ENCODE measurements around the gene YEATS2. TPM values are rescaled to one million over a fixed set of nuclear protein-coding genes. Genes with fewer than 3 reads are reported as not detected.

The YEATS2 gene
- total and polyA plus RNA-seq, 2 donors (not counting 3 experiments of a cell fraction or from before 2014, with no cell fraction given), result 30.2 to 59.9 TPM

DNA sequence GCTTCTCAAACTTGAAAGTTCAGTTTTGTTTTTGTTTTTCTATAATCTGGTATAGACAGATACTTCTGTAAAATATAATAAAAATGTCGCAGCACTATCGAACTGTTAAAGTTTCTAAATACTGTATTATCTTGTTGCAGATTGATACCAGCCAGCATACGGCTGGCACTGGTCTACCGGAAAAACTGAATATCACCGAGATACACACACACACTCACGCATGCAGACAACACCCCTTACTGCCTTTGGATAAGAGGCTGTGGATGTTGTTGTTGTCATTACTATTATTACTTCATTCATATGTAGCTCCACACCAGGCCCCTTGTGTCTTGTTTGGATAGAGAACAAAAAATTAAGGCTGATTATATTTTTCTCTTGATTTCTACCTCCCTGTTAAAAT, 95.4 kb downstream of the YEATS2 start:
- H3K9me3 ChIP-seq (replicated peaks; ENCODE audit: control insufficient read depth, insufficient read depth, low read length), result no peaks in the 10 kb centered on the region
- no peak for FAIRE-seq
- no peak for DNase-seq (ENCODE audit: low read depth, low spot score)
- no peaks in the 10 kb centered on the region for H3K4me1 ChIP-seq (ENCODE audit: control insufficient read depth, extremely low read depth, insufficient read depth, low read length)
- H3K9me1 ChIP-seq (replicated peaks; ENCODE audit: control insufficient read depth, extremely low read depth, insufficient read depth, low read length), result no peaks in the 10 kb centered on the region
- H3K79me2 ChIP-seq (ENCODE audit: control insufficient read depth, insufficient read depth, low read length), result peaks cover 2% of the 10 kb centered on the region
- no peak for TF ChIP-seq JUN (IDR thresholded peaks at IDR 0.05; ENCODE audit: borderline replicate concordance, insufficient read depth, insufficient read length, low read depth)
- no peak for TF ChIP-seq POLR2A (IDR thresholded peaks at IDR 0.05; ENCODE audit: low read depth, low read length)
- TF ChIP-seq, protein P1, sequence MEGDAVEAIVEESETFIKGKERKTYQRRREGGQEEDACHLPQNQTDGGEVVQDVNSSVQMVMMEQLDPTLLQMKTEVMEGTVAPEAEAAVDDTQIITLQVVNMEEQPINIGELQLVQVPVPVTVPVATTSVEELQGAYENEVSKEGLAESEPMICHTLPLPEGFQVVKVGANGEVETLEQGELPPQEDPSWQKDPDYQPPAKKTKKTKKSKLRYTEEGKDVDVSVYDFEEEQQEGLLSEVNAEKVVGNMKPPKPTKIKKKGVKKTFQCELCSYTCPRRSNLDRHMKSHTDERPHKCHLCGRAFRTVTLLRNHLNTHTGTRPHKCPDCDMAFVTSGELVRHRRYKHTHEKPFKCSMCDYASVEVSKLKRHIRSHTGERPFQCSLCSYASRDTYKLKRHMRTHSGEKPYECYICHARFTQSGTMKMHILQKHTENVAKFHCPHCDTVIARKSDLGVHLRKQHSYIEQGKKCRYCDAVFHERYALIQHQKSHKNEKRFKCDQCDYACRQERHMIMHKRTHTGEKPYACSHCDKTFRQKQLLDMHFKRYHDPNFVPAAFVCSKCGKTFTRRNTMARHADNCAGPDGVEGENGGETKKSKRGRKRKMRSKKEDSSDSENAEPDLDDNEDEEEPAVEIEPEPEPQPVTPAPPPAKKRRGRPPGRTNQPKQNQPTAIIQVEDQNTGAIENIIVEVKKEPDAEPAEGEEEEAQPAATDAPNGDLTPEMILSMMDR (IDR thresholded peaks at IDR 0.05; ENCODE audit: extremely low read depth in 1 of 2, insufficient read depth in 1 of 2, low read depth in 1 of 2, low read length in 2 of 2), result no peak
- TF ChIP-seq EZH2 (IDR thresholded peaks at IDR 0.05; ENCODE audit: borderline replicate concordance, low read depth, low read length, severe bottlenecking), result no peak
- no peak for TF ChIP-seq FOS (IDR thresholded peaks at IDR 0.05; ENCODE audit: borderline replicate concordance, insufficient read depth, low read length)
- TF ChIP-seq POLR2AphosphoS5 (IDR thresholded peaks at IDR 0.05; ENCODE audit: insufficient read depth, low read depth, low read length), result no peak
- no peak overlapping the region for H3K4me2 ChIP-seq (ENCODE audit: insufficient read depth, low read length)
- H3K9ac ChIP-seq (replicated peaks; ENCODE audit: extremely low read depth, insufficient read depth, low read length), result no peak overlapping the region
- intact Hi-C loops (cut with micrococcal nuclease), result no loop called here
- dilution Hi-C loops (cut with MboI; ENCODE audit: extremely low pct_ligation_motif_present, low sequenced_read_pairs), result no loop called here
- POLR2A ChIA-PET, result no interaction called here
- H3K27ac ChIP-seq (ENCODE audit: insufficient read depth, low read depth, low read length), result no peak overlapping the region
- H3K4me3 ChIP-seq (replicated peaks in 1 of 3; ENCODE audit: insufficient read depth in 1 of 3, low read depth in 1 of 3, low read length in 3 of 3), result no peak overlapping the region
- CTCF ChIA-PET, result no interaction called here
- no peaks in the 10 kb centered on the region for H3K27me3 ChIP-seq (ENCODE audit: control insufficient read depth in 2 of 2, insufficient read depth in 2 of 2, low read length in 2 of 2)
- no peak overlapping the region for H2AFZ ChIP-seq (ENCODE audit: low read depth, low read length)
- no peaks in the 10 kb centered on the region for H4K20me1 ChIP-seq (replicated peaks; ENCODE audit: control insufficient read depth, extremely low read depth, insufficient read depth, low read length)
- peaks cover 7 to 12% of the 10 kb centered on the region in 2 experiments for H3K36me3 ChIP-seq (ENCODE audit: control insufficient read depth in 2 of 2, extremely low read depth in 1 of 2, insufficient read depth in 2 of 2, low read length in 2 of 2)
- BruUV-seq (replicated peaks), result no TSS peak

DNA sequence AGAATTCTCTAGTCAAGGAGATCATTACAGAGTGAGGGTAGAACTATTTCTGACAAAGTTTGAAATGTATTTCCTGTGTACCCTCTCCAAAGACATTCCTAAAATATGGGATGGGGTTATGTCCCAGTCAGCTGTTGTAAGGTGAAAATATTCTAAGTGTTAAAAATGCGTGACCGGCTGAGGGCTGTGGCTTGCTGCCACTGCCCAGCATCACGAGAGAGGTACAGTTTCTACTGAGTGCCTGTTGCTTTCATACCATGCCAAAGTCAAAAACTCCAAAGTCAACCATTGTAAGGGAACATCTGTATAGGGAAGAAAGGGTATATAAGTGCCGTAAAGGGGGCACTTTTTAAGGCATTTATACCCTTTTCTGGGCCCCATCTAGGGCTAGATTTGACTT, 96.9 kb downstream of the YEATS2 start:
- Histone ChIP-seq H3K9me1 (replicated peaks; ENCODE audit: control insufficient read depth, extremely low read depth, insufficient read depth, low read length) (no peaks in the 10 kb centered on the region), H3K27me3 (ENCODE audit: control insufficient read depth in 2 of 2, insufficient read depth in 2 of 2, low read length in 2 of 2) (no peaks in the 10 kb centered on the region), H3K9ac (replicated peaks; ENCODE audit: extremely low read depth, insufficient read depth, low read length) (no peak overlapping the region), H3K4me1 (ENCODE audit: control insufficient read depth, extremely low read depth, insufficient read depth, low read length) (no peaks in the 10 kb centered on the region), H3K27ac (ENCODE audit: insufficient read depth, low read depth, low read length) (no peak overlapping the region), H3K9me3 (replicated peaks; ENCODE audit: control insufficient read depth, insufficient read depth, low read length) (no peaks in the 10 kb centered on the region), H4K20me1 (replicated peaks; ENCODE audit: control insufficient read depth, extremely low read depth, insufficient read depth, low read length) (no peaks in the 10 kb centered on the region), H3K36me3 (ENCODE audit: control insufficient read depth in 2 of 2, extremely low read depth in 1 of 2, insufficient read depth in 2 of 2, low read length in 2 of 2) (peaks cover 10 to 19% of the 10 kb centered on the region in 2 experiments), H3K79me2 (ENCODE audit: control insufficient read depth, insufficient read depth, low read length) (peaks cover 2% of the 10 kb centered on the region), H3K4me3 (replicated peaks in 1 of 3; ENCODE audit: insufficient read depth in 1 of 3, low read depth in 1 of 3, low read length in 3 of 3) (no peak overlapping the region), H3K4me2 (ENCODE audit: insufficient read depth, low read length) (no peak overlapping the region), H2AFZ (ENCODE audit: low read depth, low read length) (no peak overlapping the region)
- BruUV-seq (replicated peaks), result no TSS peak
- DNase-seq (ENCODE audit: low read depth, low spot score), result no peak
- no peak for TF ChIP-seq JUN (IDR thresholded peaks at IDR 0.05; ENCODE audit: borderline replicate concordance, insufficient read depth, insufficient read length, low read depth)
- TF ChIP-seq, protein P2, sequence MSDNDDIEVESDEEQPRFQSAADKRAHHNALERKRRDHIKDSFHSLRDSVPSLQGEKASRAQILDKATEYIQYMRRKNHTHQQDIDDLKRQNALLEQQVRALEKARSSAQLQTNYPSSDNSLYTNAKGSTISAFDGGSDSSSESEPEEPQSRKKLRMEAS (IDR thresholded peaks at IDR 0.05; ENCODE audit: insufficient read depth, insufficient read length), result no peak
- no peak for TF ChIP-seq MYC (IDR thresholded peaks at IDR 0.05; ENCODE audit: low read depth, low read length)
- TF ChIP-seq POLR2AphosphoS5 (IDR thresholded peaks at IDR 0.05; ENCODE audit: insufficient read depth, low read depth, low read length), result no peak
- TF ChIP-seq, protein P1 (IDR thresholded peaks at IDR 0.05; ENCODE audit: extremely low read depth in 1 of 2, insufficient read depth in 1 of 2, low read depth in 1 of 2, low read length in 2 of 2), result no peak
- no peak for TF ChIP-seq EZH2 (IDR thresholded peaks at IDR 0.05; ENCODE audit: borderline replicate concordance, low read depth, low read length, severe bottlenecking)
- TF ChIP-seq GATA2 (IDR thresholded peaks at IDR 0.05; ENCODE audit: insufficient read depth, insufficient read length, low read depth, low read length), result no peak
- no peak for TF ChIP-seq FOS (IDR thresholded peaks at IDR 0.05; ENCODE audit: borderline replicate concordance, insufficient read depth, low read length)
- no peak for TF ChIP-seq POLR2A (IDR thresholded peaks at IDR 0.05; ENCODE audit: low read depth, low read length)
- intact Hi-C loops (cut with micrococcal nuclease), result no loop called here
- CTCF ChIA-PET, result no interaction called here
- dilution Hi-C loops (cut with MboI; ENCODE audit: extremely low pct_ligation_motif_present, low sequenced_read_pairs), result no loop called here
- FAIRE-seq, result no peak
- POLR2A ChIA-PET, result no interaction called here
